ENCODE data around the gene OCSTAMP.

DNA sequence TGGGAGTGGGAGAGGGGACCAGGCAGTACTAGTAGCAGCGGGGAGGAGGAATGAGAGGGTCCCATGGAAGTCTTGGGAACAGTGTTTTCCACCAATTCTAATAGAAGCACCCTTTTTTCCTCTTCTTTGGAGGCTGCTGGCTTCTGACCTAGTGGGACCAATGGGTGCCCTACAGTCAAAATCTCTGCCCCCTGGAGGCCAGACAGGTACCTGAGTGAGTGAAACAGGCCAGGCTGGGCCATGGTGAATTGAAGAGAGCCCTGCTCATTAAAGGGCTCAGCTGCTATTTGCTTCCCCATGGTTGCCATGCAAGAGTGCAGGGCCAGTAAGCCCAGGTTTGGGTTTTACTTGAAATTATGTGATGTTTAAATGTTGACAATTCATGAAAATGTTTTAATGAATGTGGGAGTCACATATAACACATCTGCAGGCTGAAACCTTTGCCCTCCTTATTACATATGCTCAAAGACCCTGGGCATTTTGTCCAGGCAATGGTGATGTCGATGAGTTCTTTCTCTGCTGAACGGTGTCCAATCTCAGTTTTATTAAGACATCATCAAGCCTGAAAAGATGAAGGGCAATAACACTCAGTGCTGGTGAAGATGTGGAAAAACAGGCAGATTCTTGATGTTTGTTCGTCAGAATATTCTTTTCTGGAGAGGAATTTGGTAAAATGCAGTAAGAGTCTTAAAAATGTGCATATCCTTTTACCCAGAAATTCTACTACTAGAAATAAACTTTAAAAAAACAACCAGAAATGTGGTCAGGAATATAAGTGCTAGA is 42.3 kb upstream of the OCSTAMP start:
- peak; percentile 54 to 63 for TF ChIP-seq CTCF (conservative IDR thresholded peaks at IDR 0.05; ENCODE audit: low read depth in 2 of 2)
- no peak for TF ChIP-seq EZH2phosphoT487 (IDR thresholded peaks at IDR 0.05; ENCODE audit: unreplicated experiment)
- no peak for TF ChIP-seq CREB1 (CRISPR knock-in tag; IDR thresholded peaks at IDR 0.05; ENCODE audit: low read depth)
- no peak for TF ChIP-seq EZH2 (IDR thresholded peaks at IDR 0.05; ENCODE audit: low read depth, unreplicated experiment)
- TF ChIP-seq, protein P1, sequence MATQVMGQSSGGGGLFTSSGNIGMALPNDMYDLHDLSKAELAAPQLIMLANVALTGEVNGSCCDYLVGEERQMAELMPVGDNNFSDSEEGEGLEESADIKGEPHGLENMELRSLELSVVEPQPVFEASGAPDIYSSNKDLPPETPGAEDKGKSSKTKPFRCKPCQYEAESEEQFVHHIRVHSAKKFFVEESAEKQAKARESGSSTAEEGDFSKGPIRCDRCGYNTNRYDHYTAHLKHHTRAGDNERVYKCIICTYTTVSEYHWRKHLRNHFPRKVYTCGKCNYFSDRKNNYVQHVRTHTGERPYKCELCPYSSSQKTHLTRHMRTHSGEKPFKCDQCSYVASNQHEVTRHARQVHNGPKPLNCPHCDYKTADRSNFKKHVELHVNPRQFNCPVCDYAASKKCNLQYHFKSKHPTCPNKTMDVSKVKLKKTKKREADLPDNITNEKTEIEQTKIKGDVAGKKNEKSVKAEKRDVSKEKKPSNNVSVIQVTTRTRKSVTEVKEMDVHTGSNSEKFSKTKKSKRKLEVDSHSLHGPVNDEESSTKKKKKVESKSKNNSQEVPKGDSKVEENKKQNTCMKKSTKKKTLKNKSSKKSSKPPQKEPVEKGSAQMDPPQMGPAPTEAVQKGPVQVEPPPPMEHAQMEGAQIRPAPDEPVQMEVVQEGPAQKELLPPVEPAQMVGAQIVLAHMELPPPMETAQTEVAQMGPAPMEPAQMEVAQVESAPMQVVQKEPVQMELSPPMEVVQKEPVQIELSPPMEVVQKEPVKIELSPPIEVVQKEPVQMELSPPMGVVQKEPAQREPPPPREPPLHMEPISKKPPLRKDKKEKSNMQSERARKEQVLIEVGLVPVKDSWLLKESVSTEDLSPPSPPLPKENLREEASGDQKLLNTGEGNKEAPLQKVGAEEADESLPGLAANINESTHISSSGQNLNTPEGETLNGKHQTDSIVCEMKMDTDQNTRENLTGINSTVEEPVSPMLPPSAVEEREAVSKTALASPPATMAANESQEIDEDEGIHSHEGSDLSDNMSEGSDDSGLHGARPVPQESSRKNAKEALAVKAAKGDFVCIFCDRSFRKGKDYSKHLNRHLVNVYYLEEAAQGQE (IDR thresholded peaks at IDR 0.05; ENCODE audit: unreplicated experiment): no peak
- no peak for TF ChIP-seq POLR2AphosphoS5 (IDR thresholded peaks at IDR 0.05; ENCODE audit: low read depth)
- TF ChIP-seq NANOG (IDR thresholded peaks at IDR 0.05; ENCODE audit: borderline replicate concordance): no peak
- TF ChIP-seq ETS1 (IDR thresholded peaks at IDR 0.05): no peak
- no peak for TF ChIP-seq ZNF114 (CRISPR knock-in tag; IDR thresholded peaks at IDR 0.05)
- no peak for TF ChIP-seq JUNB (IDR thresholded peaks at IDR 0.05; ENCODE audit: unreplicated experiment)
- no peak for TF ChIP-seq ZNF331 (CRISPR knock-in tag; IDR thresholded peaks at IDR 0.05; ENCODE audit: low read depth)
- no peak for TF ChIP-seq ZNF462 (CRISPR knock-in tag; IDR thresholded peaks at IDR 0.05)

Data from GM23338 (cell line).